Activated CD4-positive, alpha-beta T cell treated with anti-CD3 and anti-CD28 coated beads, Interleukin-2, amount 50 U/mL, for 1 hour (primary cell): ENCODE results near the gene KLK6.

Experiments
- DNase-seq: peaks from one replicate; pipeline ENCODE4 v3.0.0-alpha.2; 2020

Gene KLK6

GRCh38 chr19:50969413-50969760 lies at the start of gene KLK6:
Gene KLK6 (minus strand): TSS chr19:50969591. CDS start chr19:50968104, 1,487 bp downstream.
- peak; percentile 3 for DNase-seq

GRCh38 chr19:51018745-51019543 lies 49.6 kb upstream of the KLK6 start:
- no peak for DNase-seq

- peak; percentile 37 for DNase-seq
Observed at GRCh38 chr19:51016798-51017683, 47.6 kb upstream of the KLK6 start.

GRCh38 chr19:51015691-51016267 lies 46.4 kb upstream of the KLK6 start:
- no peak for DNase-seq

- no peak for DNase-seq
Observed at GRCh38 chr19:51014242-51014641, 44.9 kb upstream of the KLK6 start.

- DNase-seq = no peak
Observed at GRCh38 chr19:51012661-51013190, 43.3 kb upstream of the KLK6 start.

- no peak for DNase-seq
Observed at GRCh38 chr19:51010066-51010795, 40.8 kb upstream of the KLK6 start.

- no peak for DNase-seq
Observed at GRCh38 chr19:51009061-51009891, 39.9 kb upstream of the KLK6 start.

- DNase-seq = no peak
Observed at GRCh38 chr19:51007488-51007887, 38.1 kb upstream of the KLK6 start.

- DNase-seq = no peak
Observed at GRCh38 chr19:51006406-51006805, 37.0 kb upstream of the KLK6 start.

GRCh38 chr19:51005248-51005647 lies 35.9 kb upstream of the KLK6 start:
- DNase-seq = no peak

GRCh38 chr19:51003316-51003715 lies 33.9 kb upstream of the KLK6 start:
- no peak for DNase-seq

- DNase-seq = no peak
Observed at GRCh38 chr19:51002542-51003311, 33.3 kb upstream of the KLK6 start.

- DNase-seq = no peak
Observed at GRCh38 chr19:51002089-51002532, 32.7 kb upstream of the KLK6 start.

GRCh38 chr19:51001515-51001914 lies 32.1 kb upstream of the KLK6 start, which contains the start of gene KLK8:
Gene KLK8 (minus strand): TSS chr19:51001604. CDS start chr19:51001167, 437 bp downstream.
- DNase-seq = no peak

- DNase-seq = no peak
Observed at GRCh38 chr19:51000981-51001380, 31.6 kb upstream of the KLK6 start.

GRCh38 chr19:51000426-51000825 lies 31.0 kb upstream of the KLK6 start:
- no peak for DNase-seq

- no peak for DNase-seq
Observed at GRCh38 chr19:50998686-50999085, 29.3 kb upstream of the KLK6 start.

GRCh38 chr19:50998061-50998460 lies 28.7 kb upstream of the KLK6 start:
- no peak for DNase-seq

- DNase-seq = no peak
Observed at GRCh38 chr19:50994129-50994528, 24.7 kb upstream of the KLK6 start.

GRCh38 chr19:50992666-50993035 lies 23.3 kb upstream of the KLK6 start:
- DNase-seq = no peak
